HL-60 (cell line): ENCODE results near the gene RNU2-63P.
"Not testable (repeated sequence)": the region's sequence is repeated elsewhere in the genome, so short reads cannot be mapped to it uniquely, and the experiment has no call there.

Experiments
- DNase-seq, 2 experiments: peaks; one replicate each; pipeline ENCODE4 v3.0.0-alpha.2; 2010 to 2020; ENCODE audit warnings: low read depth in 1 of 2, low spot score in 1 of 2
- H3K27ac ChIP-seq: fragments of 250-450 bp; sonication (Bioruptor Pico); replicated peaks from 2 replicates; pipeline ENCODE4 v1.5.1; 2020; ENCODE audit warnings: mild to moderate bottlenecking, moderate library complexity
- H3K27me3 ChIP-seq: fragments of 250-450 bp; sonication (Bioruptor Pico); 2 replicates; pipeline ENCODE4 v1.5.1; 2021; ENCODE audit warnings: mild to moderate bottlenecking, moderate library complexity; ENCODE audit not compliant: insufficient read depth, poor library complexity, severe bottlenecking
- H3K4me3 ChIP-seq: replicated peaks from 2 replicates; pipeline ENCODE4 v1.5.1; 2011; ENCODE audit warnings: mild to moderate bottlenecking, control low read depth, low read length; ENCODE audit not compliant: insufficient read depth
- GABPA ChIP-seq: IDR thresholded peaks from 2 replicates; pipeline ENCODE4 v1.6.1; 2012; ENCODE audit warnings: low read depth
- POLR2AphosphoS5 ChIP-seq: IDR thresholded peaks from 2 replicates; pipeline ENCODE4 v1.6.1; 2012; ENCODE audit warnings: low read depth
- SPI1 ChIP-seq: IDR thresholded peaks from 2 replicates; pipeline ENCODE4 v1.6.1; 2012; ENCODE audit warnings: low read depth, mild to moderate bottlenecking, borderline replicate concordance
- TF ChIP-seq, protein P1 (sequence below): IDR thresholded peaks from 2 replicates; pipeline ENCODE4 v1.6.1; 2012; ENCODE audit warnings: low read depth; ENCODE audit not compliant: insufficient replicate concordance
- TF ChIP-seq, protein P2 (sequence below): IDR thresholded peaks from one replicate; pipeline ENCODE4 v1.5.1; 2011; ENCODE audit warnings: low read length, control low read depth, inconsistent platforms; ENCODE audit not compliant: insufficient read depth

Gene RNU2-63P

DNA sequence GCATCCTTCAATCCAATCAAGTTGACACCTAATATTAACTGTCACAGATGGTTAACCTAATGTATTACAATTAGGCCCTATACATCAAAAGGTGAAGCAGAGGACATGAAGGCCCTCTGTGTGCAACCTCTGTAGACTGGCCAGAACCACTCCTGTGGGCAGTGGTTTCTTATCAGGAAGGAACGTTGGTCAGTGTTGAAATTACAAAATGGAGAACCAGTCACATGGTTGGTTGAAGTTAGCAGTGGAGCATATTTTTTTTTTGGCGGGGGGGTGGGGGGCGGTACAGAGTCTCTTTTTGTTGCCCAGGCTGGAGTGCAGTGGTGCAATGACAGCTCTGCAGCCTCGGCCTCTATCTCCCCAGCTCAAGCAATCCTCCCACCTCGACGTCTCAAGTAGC is 19.8 kb downstream of the RNU2-63P start:
- no peaks in the 10 kb centered on the region for H3K27me3 ChIP-seq
- no peak overlapping the region for H3K4me3 ChIP-seq
- no peak overlapping the region for H3K27ac ChIP-seq
- TF ChIP-seq POLR2AphosphoS5 = peak; percentile 71
- no peak for TF ChIP-seq GABPA
- DNase-seq = peak; percentile 22 to 69

DNA sequence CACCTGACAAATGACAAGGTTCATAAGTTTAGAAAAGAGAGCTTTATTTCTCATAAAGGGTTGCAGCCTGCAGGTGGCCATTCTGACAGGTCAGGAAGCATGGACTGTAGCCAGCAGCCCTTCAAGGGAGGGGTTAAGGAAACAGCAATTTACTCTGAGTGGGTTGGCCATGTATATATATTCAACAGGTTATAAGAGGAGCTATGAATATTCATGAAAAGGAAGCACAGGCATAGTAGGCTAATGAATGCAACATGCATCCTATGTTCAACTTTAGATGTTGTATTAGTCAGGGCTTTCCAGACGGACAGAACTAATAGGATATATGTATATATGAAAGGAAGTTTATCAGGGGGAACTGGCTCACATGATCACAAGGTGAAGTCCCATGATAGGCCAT is 20.6 kb downstream of the RNU2-63P start:
- TF ChIP-seq SPI1 = no peak
- TF ChIP-seq, protein P1, sequence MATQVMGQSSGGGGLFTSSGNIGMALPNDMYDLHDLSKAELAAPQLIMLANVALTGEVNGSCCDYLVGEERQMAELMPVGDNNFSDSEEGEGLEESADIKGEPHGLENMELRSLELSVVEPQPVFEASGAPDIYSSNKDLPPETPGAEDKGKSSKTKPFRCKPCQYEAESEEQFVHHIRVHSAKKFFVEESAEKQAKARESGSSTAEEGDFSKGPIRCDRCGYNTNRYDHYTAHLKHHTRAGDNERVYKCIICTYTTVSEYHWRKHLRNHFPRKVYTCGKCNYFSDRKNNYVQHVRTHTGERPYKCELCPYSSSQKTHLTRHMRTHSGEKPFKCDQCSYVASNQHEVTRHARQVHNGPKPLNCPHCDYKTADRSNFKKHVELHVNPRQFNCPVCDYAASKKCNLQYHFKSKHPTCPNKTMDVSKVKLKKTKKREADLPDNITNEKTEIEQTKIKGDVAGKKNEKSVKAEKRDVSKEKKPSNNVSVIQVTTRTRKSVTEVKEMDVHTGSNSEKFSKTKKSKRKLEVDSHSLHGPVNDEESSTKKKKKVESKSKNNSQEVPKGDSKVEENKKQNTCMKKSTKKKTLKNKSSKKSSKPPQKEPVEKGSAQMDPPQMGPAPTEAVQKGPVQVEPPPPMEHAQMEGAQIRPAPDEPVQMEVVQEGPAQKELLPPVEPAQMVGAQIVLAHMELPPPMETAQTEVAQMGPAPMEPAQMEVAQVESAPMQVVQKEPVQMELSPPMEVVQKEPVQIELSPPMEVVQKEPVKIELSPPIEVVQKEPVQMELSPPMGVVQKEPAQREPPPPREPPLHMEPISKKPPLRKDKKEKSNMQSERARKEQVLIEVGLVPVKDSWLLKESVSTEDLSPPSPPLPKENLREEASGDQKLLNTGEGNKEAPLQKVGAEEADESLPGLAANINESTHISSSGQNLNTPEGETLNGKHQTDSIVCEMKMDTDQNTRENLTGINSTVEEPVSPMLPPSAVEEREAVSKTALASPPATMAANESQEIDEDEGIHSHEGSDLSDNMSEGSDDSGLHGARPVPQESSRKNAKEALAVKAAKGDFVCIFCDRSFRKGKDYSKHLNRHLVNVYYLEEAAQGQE = no peak
- no peak for TF ChIP-seq GABPA
- TF ChIP-seq, protein P2, sequence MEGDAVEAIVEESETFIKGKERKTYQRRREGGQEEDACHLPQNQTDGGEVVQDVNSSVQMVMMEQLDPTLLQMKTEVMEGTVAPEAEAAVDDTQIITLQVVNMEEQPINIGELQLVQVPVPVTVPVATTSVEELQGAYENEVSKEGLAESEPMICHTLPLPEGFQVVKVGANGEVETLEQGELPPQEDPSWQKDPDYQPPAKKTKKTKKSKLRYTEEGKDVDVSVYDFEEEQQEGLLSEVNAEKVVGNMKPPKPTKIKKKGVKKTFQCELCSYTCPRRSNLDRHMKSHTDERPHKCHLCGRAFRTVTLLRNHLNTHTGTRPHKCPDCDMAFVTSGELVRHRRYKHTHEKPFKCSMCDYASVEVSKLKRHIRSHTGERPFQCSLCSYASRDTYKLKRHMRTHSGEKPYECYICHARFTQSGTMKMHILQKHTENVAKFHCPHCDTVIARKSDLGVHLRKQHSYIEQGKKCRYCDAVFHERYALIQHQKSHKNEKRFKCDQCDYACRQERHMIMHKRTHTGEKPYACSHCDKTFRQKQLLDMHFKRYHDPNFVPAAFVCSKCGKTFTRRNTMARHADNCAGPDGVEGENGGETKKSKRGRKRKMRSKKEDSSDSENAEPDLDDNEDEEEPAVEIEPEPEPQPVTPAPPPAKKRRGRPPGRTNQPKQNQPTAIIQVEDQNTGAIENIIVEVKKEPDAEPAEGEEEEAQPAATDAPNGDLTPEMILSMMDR = no peak
- no peak for TF ChIP-seq POLR2AphosphoS5
- Histone ChIP-seq H3K4me3 (no peak overlapping the region), H3K27me3 (no peaks in the 10 kb centered on the region), H3K27ac (no peak overlapping the region)
- no peak for DNase-seq

DNA sequence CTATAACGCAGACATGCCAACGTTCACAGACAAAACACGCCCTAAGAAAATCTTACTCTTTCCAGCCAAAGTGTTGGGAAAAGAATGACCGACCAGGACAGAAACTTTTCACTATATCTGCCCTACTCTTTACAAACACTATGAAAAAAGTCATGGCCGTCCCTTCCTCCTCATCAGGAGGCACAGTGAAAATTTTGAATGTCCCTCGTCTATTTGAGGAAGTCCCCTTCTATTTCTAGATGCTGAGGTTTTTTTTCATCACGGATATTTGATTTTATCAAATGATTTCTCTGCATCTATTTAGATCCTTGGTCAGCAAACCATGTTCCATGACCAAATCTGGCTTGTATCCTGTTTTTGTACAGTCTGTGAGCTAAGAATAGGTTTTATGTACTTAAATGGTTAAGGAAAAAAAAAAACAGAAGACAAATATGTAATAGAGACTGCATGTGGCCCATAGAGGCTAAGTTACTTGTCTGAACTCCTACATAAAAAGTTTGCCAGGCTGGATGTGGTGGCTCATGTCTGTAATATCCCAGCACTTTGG is 22.0 kb downstream of the RNU2-63P start:
- H3K4me3 ChIP-seq, DNase-seq, H3K27me3 ChIP-seq, H3K27ac ChIP-seq: not testable (repeated sequence)

DNA sequence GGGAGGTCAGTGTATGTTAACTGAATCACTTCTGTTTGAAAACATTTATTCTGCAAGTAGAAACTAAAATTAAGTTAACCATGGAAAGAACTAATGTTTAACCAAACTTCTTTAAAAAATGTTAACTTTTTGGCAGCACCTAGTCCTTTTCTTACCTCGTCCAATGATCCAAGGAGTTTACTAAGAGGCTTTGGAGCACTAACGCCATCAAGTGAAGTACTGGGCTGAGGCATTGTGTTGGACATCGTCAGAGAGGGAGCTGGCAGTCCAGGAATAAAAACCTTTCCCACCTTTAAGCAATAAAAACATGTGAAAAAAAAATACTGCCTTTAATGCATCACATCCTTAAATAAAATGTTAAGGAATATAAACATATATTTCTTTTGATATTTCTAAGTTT is 23.8 kb downstream of the RNU2-63P start:
- DNase-seq, H3K27ac ChIP-seq, H3K4me3 ChIP-seq, H3K27me3 ChIP-seq: not testable (repeated sequence)

DNA sequence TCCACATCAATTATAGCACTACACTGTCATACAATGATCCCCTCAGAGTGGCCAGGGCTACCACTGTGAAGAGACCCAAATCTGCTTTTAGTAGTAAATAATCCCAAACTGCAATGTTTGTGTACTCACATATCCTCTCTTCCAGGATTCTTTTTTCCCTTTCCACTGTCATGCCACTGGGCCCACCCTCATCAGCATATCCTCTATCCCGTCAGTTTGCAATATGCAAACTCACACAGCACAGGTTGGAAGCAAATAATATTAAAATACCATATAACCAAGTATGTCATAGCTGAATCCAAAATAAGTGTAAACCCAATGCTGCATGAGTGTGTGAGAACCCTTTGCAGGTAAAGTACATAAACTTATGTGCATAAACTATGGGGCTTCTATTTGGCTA is 28.9 kb downstream of the RNU2-63P start:
- H3K27ac ChIP-seq, H3K4me3 ChIP-seq, DNase-seq, H3K27me3 ChIP-seq: not testable (repeated sequence)

DNA sequence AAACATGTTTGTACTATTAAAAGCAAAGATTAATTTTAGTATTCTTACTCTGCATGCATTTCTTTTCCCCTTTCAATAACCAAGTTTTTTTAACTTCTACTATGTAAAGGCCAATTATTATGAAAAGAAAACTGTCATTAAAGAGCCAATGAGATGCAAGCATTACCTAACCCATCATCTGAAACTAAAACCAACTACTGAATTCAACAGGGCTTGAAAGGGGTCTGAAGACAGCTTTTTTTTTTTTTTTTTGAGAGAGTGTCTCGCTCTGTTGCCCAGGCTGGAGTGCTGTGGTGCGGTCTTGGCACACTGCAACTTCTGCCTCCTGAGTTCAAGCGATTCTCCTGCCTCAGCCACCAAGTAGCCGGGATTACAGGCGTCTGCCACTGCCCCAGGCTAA is 30.4 kb downstream of the RNU2-63P start:
- H3K27me3 ChIP-seq, H3K27ac ChIP-seq, H3K4me3 ChIP-seq, DNase-seq: not testable (repeated sequence)

DNA sequence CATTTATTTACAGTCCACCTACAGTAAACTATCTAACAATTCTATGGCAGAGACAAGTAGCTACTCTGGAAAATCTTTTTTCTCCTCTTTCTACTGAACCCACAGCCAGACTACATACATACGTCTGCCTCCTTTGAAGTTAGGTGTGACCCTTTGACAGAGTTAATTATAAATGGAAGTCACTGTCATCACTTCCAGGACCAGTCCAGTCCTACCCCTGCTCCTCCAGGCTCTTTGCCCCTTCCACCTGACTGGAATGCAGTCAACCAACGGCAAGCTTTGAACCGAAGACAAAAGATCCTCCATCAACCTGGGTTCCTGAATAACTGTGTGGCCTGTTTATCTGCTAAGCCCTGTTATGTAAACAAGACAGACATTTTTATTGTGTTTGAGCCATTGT is 35.2 kb downstream of the RNU2-63P start:
- not testable (repeated sequence) for H3K4me3 ChIP-seq, DNase-seq, H3K27ac ChIP-seq, H3K27me3 ChIP-seq

DNA sequence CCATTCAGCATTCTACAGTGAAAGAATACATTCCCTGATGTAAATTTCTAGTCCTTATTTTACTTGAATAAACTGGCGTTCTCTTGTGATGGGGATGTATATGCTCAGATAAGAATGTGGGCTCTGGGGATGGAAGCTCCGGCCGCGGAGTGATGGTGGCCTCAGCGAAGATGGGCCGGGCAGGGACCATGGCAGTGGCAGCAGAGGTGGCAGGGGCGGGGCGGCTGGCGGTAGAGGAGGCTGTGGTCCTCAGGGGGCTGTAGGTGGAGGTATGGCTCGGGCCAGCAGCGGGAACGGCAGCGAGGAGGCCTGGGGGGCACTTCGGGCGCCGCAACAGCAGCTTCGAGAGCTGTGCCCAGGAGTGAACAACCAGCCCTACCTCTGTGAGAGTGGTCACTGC is 44.0 kb downstream of the RNU2-63P start:
- H3K27ac ChIP-seq, H3K4me3 ChIP-seq, H3K27me3 ChIP-seq, DNase-seq: not testable (repeated sequence)
